Natural killer cell (primary cell): ENCODE data around the gene CD47. TPM values are rescaled to one million over a fixed set of nuclear protein-coding genes. Genes with fewer than 3 reads are reported as not detected.

Experiments used
- ATAC-seq, 3 donors: fragments of 150-1000 bp in 2 of 3; fragments of 200-7000 bp in 1 of 3; cut with Tn5 transposase; 1 replicate in 1 of 3; 2 replicates in 2 of 3; pipeline ENCODE4 v1.10.0; 2021; ENCODE audit warnings: mild to moderate bottlenecking in 2 of 3, moderate library complexity in 2 of 3
- DNase-seq, 2 donors: peaks; one replicate each; pipeline versions ENCODE4 v3.0.0 to v3.0.0-alpha.2; 2013 to 2021; ENCODE audit warnings: mixed read lengths in 1 of 2
- H3K27ac ChIP-seq: one replicate; pipeline ENCODE4 v1.5.1; 2013; ENCODE audit warnings: mild to moderate bottlenecking, low read length
- H3K27me3 ChIP-seq: one replicate; pipeline ENCODE4 v1.6.1; 2013; ENCODE audit warnings: low read length; ENCODE audit not compliant: control insufficient read depth, insufficient read depth
- H3K36me3 ChIP-seq: one replicate; pipeline ENCODE4 v1.6.1; 2013; ENCODE audit warnings: low read length; ENCODE audit not compliant: control insufficient read depth, insufficient read depth
- H3K4me1 ChIP-seq: one replicate; pipeline ENCODE4 v1.6.1; 2013; ENCODE audit warnings: low read length; ENCODE audit not compliant: control insufficient read depth, insufficient read depth
- H3K4me3 ChIP-seq: one replicate; pipeline ENCODE4 v1.5.1; 2013; ENCODE audit warnings: low read length
- H3K9me3 ChIP-seq: one replicate; pipeline ENCODE4 v1.6.1; 2013; ENCODE audit warnings: low read length; ENCODE audit not compliant: control insufficient read depth, insufficient read depth
- H3K27ac Mint-ChIP-seq, 2 donors: one replicate each; pipeline ENCODE4 v1.8.0; 2022; ENCODE audit warnings: mild to moderate bottlenecking in 2 of 2, mixed read lengths in 2 of 2, moderate library complexity in 1 of 2
- H3K27me3 Mint-ChIP-seq, 2 donors: one replicate each; pipeline ENCODE4 v1.8.0; 2022; ENCODE audit warnings: low read depth in 2 of 2, mixed read lengths in 2 of 2
- H3K36me3 Mint-ChIP-seq: one replicate; pipeline ENCODE4 v1.8.0; 2022; ENCODE audit warnings: mixed read lengths
- H3K4me1 Mint-ChIP-seq, 2 donors: one replicate each; pipeline ENCODE4 v1.8.0; 2022; ENCODE audit warnings: mixed read lengths in 2 of 2
- H3K4me3 Mint-ChIP-seq: one replicate; pipeline ENCODE4 v1.8.0; 2022; ENCODE audit warnings: mild to moderate bottlenecking, moderate library complexity, mixed read lengths
- H3K9me3 Mint-ChIP-seq, 2 donors: one replicate each; pipeline ENCODE4 v1.8.0; 2022; ENCODE audit warnings: mixed read lengths in 2 of 2
- CTCF ChIP-seq: fragments of 200-600 bp; IDR thresholded peaks from one replicate; pipeline ENCODE4 v1.8.0; 2022; ENCODE audit warnings: antibody characterized with exemption
- WGBS: methylation state at CpG from one replicate; pipeline ENCODE4 v1.1.7; 2013; ENCODE audit warnings: missing lambda C conversion rate; ENCODE audit not compliant: insufficient coverage; 5-methylcytosine and 5-hydroxymethylcytosine counted together
- intact Hi-C: fragments of 100-400 bp; cut with micrococcal nuclease; formaldehyde crosslinking; loops from one replicate; pipeline ENCODE4 v1.14.2; 2022
- total RNA-seq, 4 donors: library from RNA; stranded (reverse); fragments of 120-200 nt in 1 of 4; gene quantifications; one replicate each; pipeline versions ENCODE4 v1.2.3 to v1.2.4, GENCODE V29; 2013 to 2022

The CD47 gene
- total RNA-seq, 3 donors from 2014 or later (not counting 1 experiment from before 2014, with no cell fraction given) = 226 to 236 (median 233) TPM

- Histone ChIP-seq H3K9me3 (no peaks in the 10 kb centered on the region), H3K36me3 (no peaks in the 10 kb centered on the region), H3K4me3 (no peak overlapping the region), H3K4me1 (peaks cover 46% of the 10 kb centered on the region), H3K27ac (no peak overlapping the region), H3K27me3 (no peaks in the 10 kb centered on the region)
- H3K36me3 Mint-ChIP-seq = no peaks in the 10 kb centered on the region
- TF ChIP-seq CTCF = no peak
- H3K27ac Mint-ChIP-seq = peak overlapping the region in 1 of 2 donors; percentile 97
- DNase-seq (no peak), ATAC-seq (no peak)
- 92% methylated on average over 11 of the region's 11 CpGs for WGBS
- peaks cover 48 to 58% of the 10 kb centered on the region in 2 donors for H3K4me1 Mint-ChIP-seq
- no peak overlapping the region for H3K4me3 Mint-ChIP-seq
- H3K9me3 Mint-ChIP-seq = no peaks in the 10 kb centered on the region
- intact Hi-C loops = no loop called here
- no peaks in the 10 kb centered on the region for H3K27me3 Mint-ChIP-seq
Observed at GRCh38 chr3:108103886-108104797, 13.3 kb upstream of the CD47 start.

GRCh38 chr3:108103040-108103751 lies 12.4 kb upstream of the CD47 start:
- H3K9me3 ChIP-seq = no peaks in the 10 kb centered on the region
- 55% methylated on average over 6 of the region's 7 CpGs for WGBS
- H3K4me1 ChIP-seq = peaks cover 56% of the 10 kb centered on the region
- H3K4me3 Mint-ChIP-seq = no peak overlapping the region
- DNase-seq (no peak), ATAC-seq (no peak)
- H3K27ac ChIP-seq = no peak overlapping the region
- no peak overlapping the region for H3K4me3 ChIP-seq
- no peaks in the 10 kb centered on the region for H3K36me3 ChIP-seq
- no peaks in the 10 kb centered on the region for H3K36me3 Mint-ChIP-seq
- no peaks in the 10 kb centered on the region for H3K27me3 ChIP-seq
- H3K9me3 Mint-ChIP-seq = no peaks in the 10 kb centered on the region
- no peak for TF ChIP-seq CTCF
- H3K4me1 Mint-ChIP-seq = peaks cover 56 to 67% of the 10 kb centered on the region in 2 donors
- peak overlapping the region in 1 of 2 donors; percentile 97 for H3K27ac Mint-ChIP-seq
- H3K27me3 Mint-ChIP-seq = no peaks in the 10 kb centered on the region
- intact Hi-C loops = no loop called here

- DNase-seq (no peak), ATAC-seq (no peak)
- Histone ChIP-seq H3K4me1 (peaks cover 61% of the 10 kb centered on the region), H3K4me3 (no peak overlapping the region), H3K9me3 (no peaks in the 10 kb centered on the region), H3K27me3 (no peaks in the 10 kb centered on the region), H3K36me3 (no peaks in the 10 kb centered on the region), H3K27ac (no peak overlapping the region)
- Mint-ChIP-seq H3K27ac (peak overlapping the region in 1 of 2 donors; percentile 97), H3K27me3 (no peaks in the 10 kb centered on the region), H3K4me3 (no peak overlapping the region), H3K4me1 (peaks cover 63 to 70% of the 10 kb centered on the region in 2 donors), H3K9me3 (no peaks in the 10 kb centered on the region), H3K36me3 (no peaks in the 10 kb centered on the region)
- intact Hi-C loops = no loop called here
- 78% methylated on average over 8 of the region's 8 CpGs for WGBS
- TF ChIP-seq CTCF = no peak
Observed at GRCh38 chr3:108102420-108103039, 11.7 kb upstream of the CD47 start.
